ENCODE data around the gene RAC3. TPM values are rescaled to one million over a fixed set of nuclear protein-coding genes. Genes with fewer than 3 reads are reported as not detected.

Gene RAC3
- total RNA-seq, 6 experiments from 2014 or later: 3.4 to 9.0 (median 5.4) TPM

GRCh38 chr17:81995463-81996231 lies 35.8 kb upstream of the RAC3 start:
- peaks cover 0 to 39% (median 17%) of the 10 kb centered on the region in 4 donors for H3K4me1 ChIP-seq

GRCh38 chr17:81996232-81996756 lies 35.2 kb upstream of the RAC3 start:
- Histone ChIP-seq H3K9me3 (no peaks in the 10 kb centered on the region), H3K4me1 (peaks cover 0 to 37% (median 16%) of the 10 kb centered on the region in 4 donors), H3K27ac (no peak overlapping the region), H3K27me3 (no peaks in the 10 kb centered on the region), H3K4me3 (no peak overlapping the region), H3K36me3 (no peaks in the 10 kb centered on the region)
- DNase-seq (no peak), ATAC-seq (no peak)
- no peak for TF ChIP-seq CTCF (IDR thresholded peaks at IDR 0.05)
- TF ChIP-seq POLR2A (IDR thresholded peaks at IDR 0.05): no peak
- WGBS (ENCODE audit: insufficient coverage, low coverage, low lambda C conversion rate, missing lambda C conversion rate): 89% methylated on average over 3 of the region's 28 CpGs
- intact Hi-C loops (cut with DNase I): no loop called here

More at GRCh38 chr17:81995463-81996231, 35.8 kb upstream of the RAC3 start:
- H3K9me3 ChIP-seq: no peaks in the 10 kb centered on the region
- ATAC-seq: no peak
- H3K36me3 ChIP-seq: no peaks in the 10 kb centered on the region
- no peak overlapping the region for H3K4me3 ChIP-seq
- no peak for TF ChIP-seq CTCF (IDR thresholded peaks at IDR 0.05)
- no peak for TF ChIP-seq POLR2A (IDR thresholded peaks at IDR 0.05)
- H3K27me3 ChIP-seq: no peaks in the 10 kb centered on the region
- intact Hi-C loops (cut with DNase I): no loop called here
- H3K27ac ChIP-seq: no peak overlapping the region
- peak in 1 of 3 donors; percentile 49 for DNase-seq
- 95% methylated on average over 17 of the region's 29 CpGs for WGBS (ENCODE audit: insufficient coverage, low coverage, low lambda C conversion rate, missing lambda C conversion rate)

- TF ChIP-seq POLR2A (IDR thresholded peaks at IDR 0.05): no peak
- TF ChIP-seq CTCF (IDR thresholded peaks at IDR 0.05): no peak
- H3K27me3 ChIP-seq: no peaks in the 10 kb centered on the region
- no peak overlapping the region for H3K4me3 ChIP-seq
- ATAC-seq: no peak
- no peak overlapping the region for H3K27ac ChIP-seq
- intact Hi-C loops (cut with DNase I): no loop called here
- peaks cover 0 to 31% (median 14%) of the 10 kb centered on the region in 4 donors for H3K4me1 ChIP-seq
- H3K9me3 ChIP-seq: no peaks in the 10 kb centered on the region
- DNase-seq: no peak
- 89% methylated on average over 5 of the region's 30 CpGs for WGBS (ENCODE audit: insufficient coverage, low coverage, low lambda C conversion rate, missing lambda C conversion rate)
- H3K36me3 ChIP-seq: no peaks in the 10 kb centered on the region
These were observed 34.6 kb upstream of the RAC3 start for GRCh38 chr17:81996757-81997441.

DNA sequence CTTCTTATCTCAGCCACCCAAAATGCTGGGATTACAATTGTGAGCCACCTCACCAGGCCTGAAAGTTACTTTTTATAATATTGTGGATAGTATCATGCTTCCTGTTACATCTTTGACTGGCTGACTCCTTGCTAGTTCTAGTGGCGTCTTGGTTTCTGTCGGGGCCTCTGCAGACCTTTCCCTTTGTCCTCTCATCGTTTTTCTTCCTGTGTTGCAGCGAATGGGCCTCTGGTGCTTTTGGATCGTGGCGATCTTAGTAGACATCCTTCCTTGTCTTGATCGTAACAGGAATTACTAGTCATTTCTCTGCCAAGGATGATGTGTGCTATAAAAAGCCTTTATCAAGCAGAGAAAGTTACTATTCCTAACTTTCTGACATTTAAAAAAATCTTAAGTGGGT lies 33.3 kb upstream of the RAC3 start:
- 97% methylated on average over 4 of the region's 7 CpGs for WGBS (ENCODE audit: insufficient coverage, low coverage, low lambda C conversion rate, missing lambda C conversion rate)
- TF ChIP-seq POLR2A (IDR thresholded peaks at IDR 0.05) (no peak), CTCF (IDR thresholded peaks at IDR 0.05) (no peak)
- no peaks in the 10 kb centered on the region for H3K9me3 ChIP-seq
- no peak overlapping the region for H3K27ac ChIP-seq
- no peak for ATAC-seq
- H3K36me3 ChIP-seq: no peaks in the 10 kb centered on the region
- no peak overlapping the region for H3K4me3 ChIP-seq
- no peak for DNase-seq
- intact Hi-C loops (cut with DNase I): no loop called here
- peaks cover 0 to 24% (median 9%) of the 10 kb centered on the region in 4 donors for H3K4me1 ChIP-seq
- H3K27me3 ChIP-seq: no peaks in the 10 kb centered on the region

Measured in right lobe of liver (tissue), 6 donors.